GM23248 (cell line): ENCODE results near the gene CDH4. TPM values are rescaled to one million over a fixed set of nuclear protein-coding genes. Genes with fewer than 3 reads are reported as not detected.

Experiments
- DNase-seq: peaks from one replicate; pipeline ENCODE4 v3.0.0-alpha.2; 2015
- H2AFZ ChIP-seq: fragments of 200-600 bp; sonication (generic); 2 replicates; pipeline ENCODE4 v1.6.1; 2016; ENCODE audit warnings: antibody characterized with exemption
- H3F3A ChIP-seq: fragments of 200-600 bp; sonication (generic); 2 replicates; pipeline ENCODE4 v1.6.1; 2016; ENCODE audit warnings: mild to moderate bottlenecking, antibody characterized with exemption, mixed run types; ENCODE audit not compliant: insufficient read depth
- H3K27ac ChIP-seq: fragments of 200-600 bp; sonication (generic); 2 replicates; pipeline ENCODE4 v1.5.1; 2016; ENCODE audit warnings: mild to moderate bottlenecking
- H3K27me3 ChIP-seq: fragments of 200-600 bp; sonication (generic); replicated peaks from 2 replicates; pipeline ENCODE4 v1.6.1; 2016; ENCODE audit warnings: mild to moderate bottlenecking; ENCODE audit not compliant: insufficient read depth
- H3K36me3 ChIP-seq: fragments of 200-600 bp; sonication (generic); 2 replicates; pipeline ENCODE4 v1.6.1; 2016; ENCODE audit warnings: low read depth, mild to moderate bottlenecking
- H3K4me1 ChIP-seq: fragments of 200-600 bp; sonication (generic); 2 replicates; pipeline ENCODE4 v1.6.1; 2016; ENCODE audit warnings: mild to moderate bottlenecking; ENCODE audit not compliant: insufficient read depth
- H3K4me2 ChIP-seq: fragments of 200-600 bp; sonication (generic); one replicate; pipeline ENCODE4 v1.6.1; 2016; ENCODE audit warnings: mild to moderate bottlenecking; ENCODE audit not compliant: unreplicated experiment
- H3K4me3 ChIP-seq: fragments of 200-600 bp; sonication (generic); 2 replicates; pipeline ENCODE4 v1.5.1; 2016; ENCODE audit warnings: mild to moderate bottlenecking
- H3K79me2 ChIP-seq: fragments of 200-600 bp; sonication (generic); 2 replicates; pipeline ENCODE4 v1.6.1; 2016; ENCODE audit warnings: mild to moderate bottlenecking; ENCODE audit not compliant: insufficient read depth
- H3K9ac ChIP-seq: fragments of 200-600 bp; sonication (generic); 2 replicates; pipeline ENCODE4 v1.6.1; 2016; ENCODE audit warnings: mild to moderate bottlenecking
- H3K9me2 ChIP-seq: fragments of 200-600 bp; sonication (generic); 2 replicates; pipeline ENCODE4 v1.6.1; 2016; ENCODE audit warnings: mixed run types, mild to moderate bottlenecking, moderate library complexity; ENCODE audit not compliant: insufficient read depth
- H3K9me3 ChIP-seq: fragments of 200-600 bp; sonication (generic); one replicate; pipeline ENCODE4 v1.6.1; 2017; ENCODE audit warnings: low read depth
- H4K20me1 ChIP-seq: fragments of 200-600 bp; sonication (generic); 2 replicates; pipeline ENCODE4 v1.6.0; 2016; ENCODE audit not compliant: insufficient read depth
- EZH2 ChIP-seq: fragments of 200-600 bp; sonication (generic); IDR thresholded peaks from 2 replicates; pipeline ENCODE4 v1.6.1; 2018; ENCODE audit warnings: antibody characterized with exemption, mild to moderate bottlenecking; ENCODE audit not compliant: insufficient read depth, poor library complexity, severe bottlenecking
- EZH2phosphoT487 ChIP-seq: fragments of 200-600 bp; sonication (generic); IDR thresholded peaks from 2 replicates; pipeline ENCODE4 v1.6.1; 2018; ENCODE audit warnings: antibody characterized with exemption, moderate library complexity, mild to moderate bottlenecking, low read depth; ENCODE audit not compliant: insufficient read depth
- WGBS, 2 experiments: methylation state at CpG; one replicate each; pipeline ENCODE4 v1.1.6; 2015 to 2017; ENCODE audit warnings: low lambda C conversion rate in 2 of 2, low coverage in 1 of 2; ENCODE audit errors: missing lambda C conversion rate in 2 of 2; 5-methylcytosine and 5-hydroxymethylcytosine counted together
- in situ Hi-C: fragments of 300-500 bp; cut with MboI; formaldehyde crosslinking; loops from 2 replicates; pipeline ENCODE4 v1.15.0; 2020
- polyA plus RNA-seq: library from polyadenylated mRNA; unstranded; fragments of >200 nt; fragmentation: Nextera tagmentation; extraction: Ambion mirVana; gene quantifications from 2 replicates; pipeline ENCODE4 v1.2.1, GENCODE V29; 2016
- total RNA-seq: library from RNA; depleted of rRNA; stranded (reverse); fragments of >200 nt; shearing (Covaris generic); gene quantifications from 2 replicates; pipeline ENCODE4 v1.2.3, GENCODE V29; 2014

Gene CDH4
- total and polyA plus RNA-seq, 2 experiments from 2014 or later, result 1.1 to 3.9 TPM

DNA sequence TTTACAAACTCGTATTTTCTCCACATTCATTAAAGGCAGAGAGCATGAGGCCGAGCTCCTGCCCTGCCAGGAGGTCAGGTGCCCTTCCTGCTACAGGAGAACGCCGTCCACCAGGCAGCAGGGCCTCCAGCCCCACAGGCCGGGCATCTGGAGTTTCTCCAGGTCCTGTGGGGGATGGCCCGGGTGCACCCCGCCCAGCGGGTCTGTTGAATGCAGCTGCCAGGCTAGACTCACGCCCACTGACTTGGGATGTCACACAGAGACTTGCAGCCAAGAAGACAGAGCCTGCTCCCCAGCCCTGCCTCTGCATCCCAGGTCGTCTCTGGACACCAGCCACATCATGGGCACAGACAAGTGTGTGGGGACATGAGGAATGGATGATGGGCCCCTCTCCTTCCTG lies 376.4 kb downstream of the CDH4 start:
- TF ChIP-seq EZH2 (no peak), EZH2phosphoT487 (no peak)
- Histone ChIP-seq H3K27ac (no peak overlapping the region), H3K9me3 (no peaks in the 10 kb centered on the region), H3K79me2 (no peaks in the 10 kb centered on the region), H3F3A (no peaks in the 10 kb centered on the region), H4K20me1 (no peaks in the 10 kb centered on the region), H3K9me2 (no peaks in the 10 kb centered on the region), H3K4me2 (no peak overlapping the region), H3K4me1 (no peaks in the 10 kb centered on the region), H2AFZ (no peak overlapping the region), H3K36me3 (no peaks in the 10 kb centered on the region), H3K4me3 (no peak overlapping the region), H3K9ac (no peak overlapping the region), H3K27me3 (0 out of 2 replicates have a peak, but pooled peaks cover 3% of the 10 kb centered on the region)
- in situ Hi-C loops, result no loop called here
- DNase-seq, result no peak
- 8 to 12% methylated on average over 10 of the region's 10 CpGs for WGBS, 2 experiments

DNA sequence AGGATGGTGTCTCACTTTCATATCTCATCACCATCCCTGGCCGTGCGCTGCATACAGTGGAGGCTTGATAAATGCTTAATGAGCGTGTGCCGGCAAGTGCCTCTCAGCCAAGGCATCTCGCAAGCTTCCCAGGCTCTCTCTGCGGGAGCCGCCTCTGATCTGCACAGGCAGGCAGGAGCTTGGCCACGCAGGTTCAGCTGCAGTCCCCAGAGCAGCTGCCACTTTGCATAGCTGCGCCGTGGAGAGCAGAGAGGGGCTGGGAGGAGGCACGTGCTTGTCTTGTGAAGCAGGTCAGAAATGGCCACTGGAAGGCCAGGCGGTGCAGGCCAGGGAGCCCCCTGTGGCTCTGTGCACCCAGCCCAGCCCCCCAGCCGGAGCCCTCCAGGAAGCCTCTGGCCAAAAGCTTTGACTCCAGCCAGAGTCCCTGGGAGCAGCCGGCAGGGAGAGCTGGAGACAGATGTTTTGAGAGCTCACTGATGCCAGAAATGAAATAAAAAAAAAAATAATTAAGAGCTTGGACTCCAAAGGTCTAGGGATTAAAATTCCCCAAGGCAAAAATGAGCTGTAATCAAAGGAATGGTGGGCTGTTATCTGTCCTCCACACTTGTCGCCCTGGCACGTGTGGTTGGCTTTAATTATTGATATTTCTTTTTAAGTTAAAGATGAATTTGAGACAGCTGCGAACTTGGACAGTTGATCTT lies 377.0 kb downstream of the CDH4 start:
- TF ChIP-seq EZH2phosphoT487, result no peak
- TF ChIP-seq EZH2, result no peak

DNA sequence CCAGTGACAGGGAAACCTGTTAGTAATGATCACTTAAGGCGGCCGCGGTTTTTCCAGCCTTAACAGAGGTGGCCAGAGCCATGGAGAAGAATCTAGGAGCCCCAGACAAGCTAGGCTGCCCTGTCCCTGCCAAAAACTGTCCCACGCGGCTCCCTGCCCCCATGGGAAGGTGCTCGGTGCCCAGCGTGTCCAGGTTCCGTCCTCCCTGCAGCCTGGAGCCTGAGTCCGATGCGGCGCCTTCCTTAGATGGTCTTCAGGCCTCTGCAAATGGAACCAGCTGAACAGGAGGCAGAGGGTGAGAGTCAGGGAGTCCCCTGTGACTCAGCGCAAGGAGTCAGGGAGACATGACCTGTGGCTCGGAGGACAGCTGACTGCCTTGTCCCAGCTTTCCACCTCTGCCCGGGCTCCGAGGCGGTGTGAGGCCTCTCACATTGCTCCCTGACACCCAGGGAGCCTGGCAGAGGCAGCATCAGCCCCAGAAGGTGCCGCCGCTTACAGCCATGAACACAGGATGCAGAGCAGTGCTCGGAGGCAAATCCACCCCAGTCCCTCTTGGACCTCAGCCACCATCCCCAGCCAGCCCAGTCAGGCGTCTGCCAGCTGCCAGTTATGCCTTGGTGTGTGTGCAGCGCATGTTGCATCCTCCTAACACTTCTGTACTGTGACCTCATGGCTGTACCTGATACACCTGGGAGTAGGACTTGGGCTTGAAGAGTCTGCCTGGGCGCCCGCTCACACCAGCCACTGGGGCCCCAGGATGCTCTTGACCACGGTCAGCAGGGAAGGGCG lies 377.7 kb downstream of the CDH4 start:
- Histone ChIP-seq H4K20me1 (no peaks in the 10 kb centered on the region), H3K4me3 (no peak overlapping the region), H3K36me3 (no peaks in the 10 kb centered on the region), H3K4me1 (no peaks in the 10 kb centered on the region), H3K27me3 (0 out of 2 replicates have a peak, but pooled peaks cover 3% of the 10 kb centered on the region), H3K79me2 (no peaks in the 10 kb centered on the region), H3K4me2 (no peak overlapping the region), H2AFZ (no peak overlapping the region), H3F3A (no peaks in the 10 kb centered on the region), H3K9me2 (no peaks in the 10 kb centered on the region), H3K27ac (no peak overlapping the region), H3K9me3 (no peaks in the 10 kb centered on the region), H3K9ac (no peak overlapping the region)
- no peak for DNase-seq
- TF ChIP-seq EZH2 (no peak), EZH2phosphoT487 (no peak)
- 24 to 25% methylated on average over 25 of the region's 25 CpGs for WGBS, 2 experiments
- in situ Hi-C loops, result no loop called here

More for the DNA sequence above, 377.0 kb downstream of the CDH4 start:
- Histone ChIP-seq H3K4me1 (no peaks in the 10 kb centered on the region), H3K36me3 (no peaks in the 10 kb centered on the region), H3K9me2 (no peaks in the 10 kb centered on the region), H3K27me3 (0 out of 2 replicates have a peak, but pooled peaks cover 3% of the 10 kb centered on the region), H4K20me1 (no peaks in the 10 kb centered on the region), H3K9ac (no peak overlapping the region), H3K79me2 (no peaks in the 10 kb centered on the region), H3K9me3 (no peaks in the 10 kb centered on the region), H3K4me3 (no peak overlapping the region), H3K27ac (no peak overlapping the region), H2AFZ (no peak overlapping the region), H3K4me2 (no peak overlapping the region), H3F3A (no peaks in the 10 kb centered on the region)
- 5 to 10% methylated on average over 17 of the region's 17 CpGs for WGBS, 2 experiments
- DNase-seq, result no peak
- in situ Hi-C loops, result no loop called here

DNA sequence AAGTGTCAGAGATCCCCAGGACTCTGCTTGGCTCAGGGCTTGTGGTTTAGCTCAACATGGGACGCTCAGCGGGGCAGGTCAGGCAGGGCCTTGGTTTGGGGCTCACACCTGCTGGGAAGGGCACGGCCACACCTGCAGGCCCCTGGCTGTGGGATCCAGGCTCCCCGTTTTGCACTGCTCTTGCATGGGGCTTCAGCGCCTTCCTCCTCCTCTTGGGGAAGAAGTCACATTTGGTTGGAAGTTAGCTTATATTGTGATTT lies 378.3 kb downstream of the CDH4 start:
- 48 to 58% methylated on average over 5 of the region's 5 CpGs for WGBS, 2 experiments

More for the DNA sequence above, 378.3 kb downstream of the CDH4 start:
- TF ChIP-seq EZH2 (no peak), EZH2phosphoT487 (no peak)
- Histone ChIP-seq H3K36me3 (no peaks in the 10 kb centered on the region), H3K9me3 (no peaks in the 10 kb centered on the region), H3K4me2 (no peak overlapping the region), H3K4me3 (no peak overlapping the region), H3F3A (no peaks in the 10 kb centered on the region), H4K20me1 (no peaks in the 10 kb centered on the region), H3K4me1 (no peaks in the 10 kb centered on the region), H3K9ac (no peak overlapping the region), H3K79me2 (no peaks in the 10 kb centered on the region), H3K9me2 (no peaks in the 10 kb centered on the region), H3K27me3 (0 out of 2 replicates have a peak, but pooled peaks cover 3% of the 10 kb centered on the region), H3K27ac (no peak overlapping the region), H2AFZ (no peak overlapping the region)
- in situ Hi-C loops, result no loop called here
- no peak for DNase-seq
